Motor neuron (in vitro differentiated cells): Measurements from ENCODE around the gene HSD11B1L. TPM values are rescaled to one million over a fixed set of nuclear protein-coding genes. Genes with fewer than 3 reads are reported as not detected.
"Not testable (repeated sequence)": the region's sequence is repeated elsewhere in the genome, so short reads cannot be mapped to it uniquely, and the experiment has no call there.

Experiments used
- ATAC-seq, 8 experiments: fragments of 200-7000 bp; cut with Tn5 transposase; replicated peaks in 6 of 8; 2 replicates each; pipeline ENCODE4 v1.8.0; 2021; ENCODE audit warnings: mild to moderate bottlenecking in 8 of 8, moderate library complexity in 8 of 8
- H3K27ac ChIP-seq, 2 donors: fragments of 250-450 bp; sonication (Bioruptor Pico); 2 replicates each; pipeline ENCODE4 v1.9.0; 2021; ENCODE audit warnings: antibody characterized with exemption in 2 of 2, mild to moderate bottlenecking in 2 of 2, moderate library complexity in 1 of 2
- H3K4me1 ChIP-seq, 2 donors: fragments of 250-450 bp; sonication (Bioruptor Pico); replicated peaks in 1 of 2; 2 replicates each; pipeline ENCODE4 v1.6.1; 2021; ENCODE audit warnings: antibody characterized with exemption in 2 of 2, mild to moderate bottlenecking in 2 of 2, moderate library complexity in 1 of 2
- H3K4me3 ChIP-seq, 5 donors: fragments of 250-450 bp; sonication (Bioruptor Pico); 2 replicates each; pipeline ENCODE4 v1.9.0; 2021; ENCODE audit warnings: antibody characterized with exemption in 5 of 5, mild to moderate bottlenecking in 5 of 5, moderate library complexity in 4 of 5
- WGBS, 10 experiments: fragments of 450-650 bp; shearing (Covaris generic); methylation state at CpG; one replicate each; pipeline ENCODE4 v1.0.0; 2022; 5-methylcytosine and 5-hydroxymethylcytosine counted together
- in situ Hi-C, 9 experiments: fragments of 400-800 bp; cut with MboI; loops; one replicate each; pipeline ENCODE4 v1.15.0; 2021; ENCODE audit warnings: low sequenced_read_pairs in 9 of 9, low pct_unique_long_range_greater_than_20kb in 2 of 9; ENCODE audit not compliant: unreplicated experiment in 9 of 9
- total RNA-seq, 8 experiments: library from RNA; unstranded; fragments of 300-600 nt; gene quantifications; 2 replicates each; pipeline versions ENCODE4 v1.2.3 to v1.2.4, GENCODE V29; 2022

The HSD11B1L gene
- total RNA-seq, 8 experiments from 2014 or later: 4.6 to 28.1 (median 20.6) TPM

DNA sequence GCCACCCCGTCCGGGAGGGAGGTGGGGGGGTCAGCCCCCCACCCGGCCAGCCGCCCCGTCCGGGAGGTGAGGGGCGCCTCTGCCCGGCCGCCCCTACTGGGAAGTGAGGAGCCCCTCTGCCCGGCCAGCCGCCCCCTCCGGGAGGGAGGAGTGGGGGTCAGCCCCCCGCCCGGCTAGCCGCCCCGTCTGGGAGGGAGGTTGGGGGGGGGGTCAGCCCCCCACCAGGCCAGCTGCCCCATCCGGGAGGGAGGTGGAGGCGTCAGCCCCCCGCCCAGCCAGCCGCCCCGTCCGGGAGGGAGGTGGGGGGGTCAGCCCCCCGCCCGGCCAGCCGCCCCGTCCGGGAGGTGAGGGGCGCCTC, 21.2 kb downstream of the HSD11B1L start:
- WGBS, 10 experiments: no CpG with 5 or more reads among the region's 28 CpGs
- H3K4me3 ChIP-seq, ATAC-seq, in situ Hi-C loops, H3K27ac ChIP-seq, H3K4me1 ChIP-seq: not testable (repeated sequence)

DNA sequence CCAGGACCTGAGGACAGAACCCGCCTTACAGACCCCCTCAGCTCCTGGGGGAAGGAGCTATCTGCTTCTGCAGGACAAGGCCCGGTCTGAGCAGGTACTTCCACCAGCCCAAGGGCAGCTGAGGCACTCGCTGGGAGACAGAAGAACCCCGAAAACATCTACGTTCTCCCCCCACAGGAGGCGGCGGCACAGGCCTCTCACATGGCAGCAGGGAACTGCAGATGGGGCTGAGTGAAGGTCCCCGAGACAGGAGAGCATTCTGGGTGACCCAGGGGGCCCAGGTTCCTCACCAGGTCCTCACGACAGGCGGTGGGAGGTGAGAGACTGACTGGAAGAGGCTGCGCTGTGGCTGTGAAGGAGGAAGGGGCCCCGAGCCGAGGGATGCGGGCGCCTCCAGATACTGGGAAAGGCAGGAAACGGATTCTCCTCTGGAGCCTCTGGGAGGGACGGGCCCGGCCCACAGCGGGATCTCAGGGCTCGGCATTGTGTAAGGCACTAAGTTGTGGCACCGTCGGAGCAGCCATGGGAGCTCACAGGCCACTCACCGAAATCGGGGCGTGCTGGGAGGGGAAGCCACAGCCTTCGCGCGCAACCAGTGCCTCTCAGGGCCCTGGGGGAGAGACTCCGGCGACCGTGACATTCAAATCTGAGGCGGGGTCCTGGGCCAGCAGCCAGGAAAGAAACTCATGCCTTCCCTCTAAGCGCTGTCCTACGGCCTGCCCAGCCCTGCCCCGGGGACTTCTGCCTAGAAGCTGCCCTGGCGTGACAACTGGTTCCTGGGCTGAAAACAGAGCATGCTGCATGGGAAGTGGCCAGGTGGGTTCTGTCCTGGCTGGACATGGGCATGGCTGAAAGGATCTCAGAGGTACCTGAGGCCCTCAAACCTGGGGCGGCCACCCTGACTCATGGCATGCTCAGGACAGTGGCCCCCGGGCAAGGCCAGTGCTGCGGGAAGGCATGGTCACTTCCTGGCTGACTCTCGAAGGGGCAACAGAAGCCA, 23.3 kb downstream of the HSD11B1L start:
- 88 to 100% (median 95%) methylated on average over 5 to 11 of the region's 40 CpGs; no CpG with 5 or more reads in 6 of the 10 experiments for WGBS, 10 experiments
- ATAC-seq: peak in 1 of 8 experiments; percentile 3
- Histone ChIP-seq H3K4me3 (no peak overlapping the region), H3K4me1 (no peaks in the 10 kb centered on the region), H3K27ac (no peak overlapping the region)
- in situ Hi-C loops: no loop called here

DNA sequence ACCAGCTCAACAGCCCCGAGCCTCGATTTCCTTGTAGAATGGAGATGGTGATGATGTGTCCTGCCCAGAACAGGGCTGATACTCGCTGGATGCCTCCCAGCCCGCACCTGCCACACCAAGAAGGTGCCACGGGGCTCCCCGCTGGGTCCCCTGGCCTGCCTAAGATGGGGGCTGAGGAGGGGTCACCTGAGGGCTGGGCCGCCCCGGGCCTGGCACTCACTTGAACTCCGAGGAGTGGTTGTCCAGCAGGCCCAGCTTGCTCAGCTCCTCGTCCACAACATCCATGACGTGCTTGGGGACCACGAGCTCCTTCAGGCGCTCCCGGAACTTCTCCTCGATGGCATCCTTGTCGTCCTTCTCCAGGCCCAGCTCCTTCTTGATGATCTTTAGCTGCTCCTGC, 24.7 kb downstream of the HSD11B1L start:
- in situ Hi-C loops: no loop called here
- no peak overlapping the region for H3K4me3 ChIP-seq
- no peaks in the 10 kb centered on the region for H3K4me1 ChIP-seq
- no peak overlapping the region for H3K27ac ChIP-seq
- ATAC-seq: peak in 1 of 8 experiments; percentile 2
- 90 to 100% (median 100%) methylated on average over 2 to 7 of the region's 16 CpGs; no CpG with 5 or more reads in 6 of the 10 experiments for WGBS, 10 experiments

DNA sequence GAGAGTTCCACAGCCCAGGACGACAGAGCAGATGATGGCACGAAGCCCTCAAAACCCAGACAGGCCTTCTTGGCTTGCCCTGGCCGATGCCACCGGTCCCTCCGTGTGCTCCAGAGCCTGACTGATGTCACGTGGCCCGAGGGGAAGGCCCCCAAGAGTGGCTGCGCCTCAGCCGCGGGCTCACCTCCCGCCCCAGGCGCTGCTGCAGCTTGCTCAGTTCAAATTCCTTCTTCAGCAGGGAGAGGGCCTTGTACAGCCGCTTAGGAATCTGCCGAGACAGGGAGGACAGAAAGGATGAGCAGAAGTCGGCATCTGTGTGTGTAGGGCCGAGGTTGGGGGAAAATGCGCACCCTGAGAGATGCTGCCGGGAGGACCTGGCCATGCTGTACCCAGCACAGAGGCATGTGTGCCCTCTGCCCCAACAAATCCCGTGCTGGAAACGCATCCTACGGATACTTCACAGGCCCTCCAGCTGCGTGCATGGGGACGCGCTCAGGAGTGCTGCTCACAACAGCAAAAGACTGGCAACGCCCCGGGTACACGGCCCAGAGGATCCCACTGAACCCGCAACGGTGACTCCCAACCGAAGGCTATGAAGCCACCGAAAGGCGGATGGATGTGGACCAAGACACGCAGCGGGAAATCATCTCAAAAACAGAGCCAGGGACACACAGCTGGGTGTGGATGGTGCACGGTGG, 26.2 kb downstream of the HSD11B1L start:
- in situ Hi-C loops: no loop called here
- Histone ChIP-seq H3K4me3 (no peak overlapping the region), H3K27ac (no peak overlapping the region), H3K4me1 (no peaks in the 10 kb centered on the region)
- peak in 4 of 8 experiments; percentile 3 to 15 (median 11) for ATAC-seq
- 80 to 98% (median 89%) methylated on average over 2 to 15 of the region's 35 CpGs; no CpG with 5 or more reads in 4 of the 10 experiments for WGBS, 10 experiments

DNA sequence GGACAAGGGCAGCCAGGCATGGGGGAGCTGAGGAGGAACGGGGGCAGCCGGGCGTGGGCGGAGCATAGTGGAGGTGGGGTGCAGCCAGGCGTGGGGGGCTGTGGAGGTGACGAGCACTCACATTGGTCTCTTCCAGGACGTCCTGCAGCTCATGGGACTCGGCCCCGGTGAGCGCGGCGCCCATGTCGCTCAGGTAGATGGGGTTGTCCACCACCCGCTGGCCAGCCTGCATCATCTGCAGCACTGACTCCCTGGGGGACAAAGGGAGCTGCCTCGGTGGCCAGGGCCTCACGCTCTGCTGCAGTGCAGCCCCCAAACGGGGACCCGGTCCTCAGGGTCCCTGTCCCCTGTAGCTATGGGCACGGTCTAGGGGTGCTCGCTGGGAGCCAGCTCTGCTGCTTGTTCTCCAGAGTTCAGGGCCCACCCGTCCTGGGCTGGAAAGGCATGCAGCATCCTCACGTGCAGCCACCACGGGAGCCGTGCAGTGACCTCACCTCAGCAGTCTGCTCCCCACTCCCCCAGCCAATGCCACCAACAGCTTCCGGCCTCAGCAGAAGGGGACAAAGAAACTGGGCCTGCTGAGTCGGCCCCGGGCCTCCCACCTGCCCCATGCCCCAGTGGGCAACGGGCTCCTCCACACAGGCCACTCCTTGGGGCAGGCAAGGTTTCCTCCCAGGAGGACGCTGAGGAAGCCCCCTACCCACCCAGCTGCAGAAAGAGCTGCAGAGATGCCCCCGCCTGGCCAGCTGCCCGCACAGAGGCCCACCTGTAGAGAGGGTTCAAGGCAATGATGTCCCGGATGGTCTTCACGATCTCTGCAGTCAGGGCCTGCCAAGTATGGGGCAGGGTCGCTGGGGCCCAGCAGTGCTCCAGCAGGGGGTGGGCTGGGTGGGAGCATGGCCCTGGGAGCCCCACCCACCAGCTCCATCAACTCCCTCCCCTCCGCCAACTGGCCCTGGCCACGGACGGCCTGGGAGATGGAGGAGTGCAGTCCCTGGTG, 27.0 kb downstream of the HSD11B1L start:
- in situ Hi-C loops: no loop called here
- H3K4me1 ChIP-seq: no peaks in the 10 kb centered on the region
- no peak overlapping the region for H3K27ac ChIP-seq
- no peak overlapping the region for H3K4me3 ChIP-seq
- no CpG with 5 or more reads among the region's 37 CpGs for WGBS, 10 experiments
- peak in 5 of 8 experiments; percentile 11 to 31 (median 23) for ATAC-seq

DNA sequence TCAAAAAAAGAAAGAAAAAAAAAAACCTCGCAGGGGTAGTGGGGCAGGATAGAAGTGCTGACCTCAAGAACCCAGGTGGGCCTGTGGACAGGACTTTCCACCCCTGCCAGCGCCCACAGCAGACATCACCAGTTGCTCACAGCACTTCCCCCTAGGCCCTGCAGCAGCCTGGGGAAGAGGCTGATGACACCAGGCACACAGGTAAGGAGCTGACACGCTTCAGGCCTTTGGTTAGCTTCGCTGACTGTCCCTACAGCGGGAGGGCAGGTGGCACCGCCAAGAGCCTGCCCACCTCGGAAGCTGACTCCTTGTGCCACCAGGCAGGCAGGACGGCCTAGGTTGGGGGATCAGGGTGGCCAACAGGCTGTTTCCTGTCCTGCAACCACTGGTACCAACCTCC, 30.2 kb downstream of the HSD11B1L start:
- in situ Hi-C loops: no loop called here
- 90 to 100% (median 90%) methylated on average over 1 to 2 of the region's 8 CpGs; no CpG with 5 or more reads in 7 of the 10 experiments for WGBS, 10 experiments
- Histone ChIP-seq H3K27ac (no peak overlapping the region), H3K4me3 (no peak overlapping the region), H3K4me1 (no peaks in the 10 kb centered on the region)
- no peak for ATAC-seq

DNA sequence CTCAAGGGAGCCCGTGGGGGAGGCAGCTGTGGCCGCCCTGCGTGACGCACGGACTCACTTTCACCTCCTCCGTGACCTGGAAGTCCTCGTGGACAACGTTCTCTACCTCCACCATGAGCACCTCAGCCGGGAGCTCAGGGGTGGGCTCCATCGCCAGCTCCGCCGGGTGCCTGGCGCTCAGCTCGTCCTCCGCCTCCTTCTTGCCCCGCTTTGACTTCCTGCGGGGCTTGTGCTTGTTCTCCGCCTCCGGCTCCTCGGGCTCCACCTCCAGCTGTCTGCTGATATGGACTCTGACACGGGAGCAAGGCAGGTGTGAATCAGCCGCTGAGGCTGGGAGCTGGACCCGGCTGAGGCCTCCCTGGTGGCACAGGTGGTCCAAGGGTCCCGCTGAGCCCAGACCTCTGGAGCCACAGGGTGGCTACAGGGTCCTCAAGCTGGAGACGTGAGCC, 30.9 kb downstream of the HSD11B1L start:
- Histone ChIP-seq H3K27ac (no peak overlapping the region), H3K4me1 (peaks cover 0 to 3% of the 10 kb centered on the region in 2 donors), H3K4me3 (no peak overlapping the region)
- WGBS, 10 experiments: 92 to 100% (median 97%) methylated on average over 2 to 12 of the region's 25 CpGs; no CpG with 5 or more reads in 7 of the 10 experiments
- peak in 4 of 8 experiments; percentile 1 to 14 (median 4) for ATAC-seq
- in situ Hi-C loops: no loop called here

DNA sequence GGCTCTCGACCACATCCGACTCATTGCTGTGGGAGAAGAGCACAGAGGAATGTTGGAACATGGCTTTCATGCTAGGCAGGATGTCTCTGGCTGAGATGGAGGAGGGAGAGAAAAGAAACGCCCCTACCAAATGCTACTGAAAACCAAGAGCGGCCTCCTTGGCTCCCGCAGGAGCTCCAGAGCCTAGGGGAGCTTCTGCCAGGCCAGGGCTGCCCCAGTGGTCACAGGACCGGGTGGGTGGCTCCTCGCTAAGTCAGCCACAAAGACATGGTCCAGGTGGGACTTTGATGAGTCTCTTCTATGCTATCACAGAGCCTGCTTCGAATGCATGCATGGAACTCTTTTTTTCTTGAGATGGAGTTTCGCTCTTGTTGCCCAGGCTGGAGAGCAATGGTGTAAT, 32.4 kb downstream of the HSD11B1L start:
- H3K4me3 ChIP-seq: no peak overlapping the region
- no peak overlapping the region for H3K27ac ChIP-seq
- ATAC-seq: no peak
- in situ Hi-C loops: no loop called here
- 80 to 100% (median 93%) methylated on average over 1 to 6 of the region's 9 CpGs; no CpG with 5 or more reads in 3 of the 10 experiments for WGBS, 10 experiments
- peaks cover 9 to 13% of the 10 kb centered on the region in 2 donors for H3K4me1 ChIP-seq

DNA sequence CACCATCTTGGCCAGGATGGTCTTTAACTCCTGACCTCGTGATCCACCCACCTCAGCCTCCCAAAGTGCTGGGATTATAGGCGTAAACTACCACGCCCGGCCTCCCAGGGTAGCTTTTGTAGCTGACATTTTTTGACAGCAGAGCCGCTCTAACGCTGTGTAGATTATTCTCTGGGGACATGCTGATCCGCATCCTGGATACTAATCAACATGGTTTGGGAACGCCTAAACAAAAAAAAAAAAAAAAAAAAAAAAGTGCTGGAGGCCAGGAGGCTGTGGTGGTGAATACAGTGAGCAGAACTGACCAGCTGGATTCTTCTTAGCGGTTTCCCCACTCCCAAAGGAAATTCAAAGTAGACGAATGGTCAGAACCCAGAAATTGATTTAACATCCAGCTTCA, 34.0 kb downstream of the HSD11B1L start:
- 59 to 100% (median 90%) methylated on average over 1 to 7 of the region's 10 CpGs; no CpG with 5 or more reads in 2 of the 10 experiments for WGBS, 10 experiments
- Histone ChIP-seq H3K4me1 (peaks cover 12 to 16% of the 10 kb centered on the region in 2 donors), H3K4me3 (no peak overlapping the region), H3K27ac (no peak overlapping the region)
- peak in 2 of 8 experiments; percentile 44 to 48 for ATAC-seq
- in situ Hi-C loops: no loop called here

DNA sequence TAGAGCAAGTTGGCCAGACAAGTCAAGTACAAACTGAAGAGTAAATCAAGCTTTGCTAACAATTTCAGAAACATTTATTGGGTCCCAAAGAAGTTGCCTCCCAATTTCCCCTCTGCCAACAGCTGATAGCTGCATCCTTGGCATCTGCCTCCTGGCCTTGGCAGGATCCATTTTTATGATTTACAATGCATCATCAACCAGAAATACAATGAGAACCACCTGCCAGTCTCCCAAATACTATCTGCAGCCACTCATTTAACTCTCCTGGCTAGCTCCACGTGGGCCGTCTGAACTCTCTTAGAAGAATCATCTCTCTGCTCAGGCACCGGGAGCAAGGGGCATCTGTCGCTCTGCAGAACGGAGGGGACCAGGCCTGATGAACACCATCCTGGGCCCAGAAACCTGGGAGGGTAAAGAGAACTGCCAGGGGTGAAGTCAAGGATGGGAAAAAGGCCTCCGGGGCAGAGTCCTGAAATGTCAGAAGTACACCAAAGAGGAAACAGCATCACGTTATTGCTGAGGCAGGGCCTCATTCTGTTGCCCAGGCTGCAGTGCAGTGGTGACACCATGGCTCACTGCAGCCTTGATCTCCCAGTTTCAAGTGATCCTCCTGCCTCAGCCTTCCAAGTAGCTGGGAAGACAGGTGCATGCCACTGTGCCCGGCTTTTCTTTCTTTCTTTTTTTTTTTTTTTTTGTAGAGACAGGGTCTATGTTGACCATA, 36.5 kb downstream of the HSD11B1L start:
- H3K4me1 ChIP-seq: peaks cover 12 to 19% of the 10 kb centered on the region in 2 donors
- H3K4me3 ChIP-seq: peak overlapping the region in 4 of 5 donors; percentile 47 to 82 (median 56)

DNA sequence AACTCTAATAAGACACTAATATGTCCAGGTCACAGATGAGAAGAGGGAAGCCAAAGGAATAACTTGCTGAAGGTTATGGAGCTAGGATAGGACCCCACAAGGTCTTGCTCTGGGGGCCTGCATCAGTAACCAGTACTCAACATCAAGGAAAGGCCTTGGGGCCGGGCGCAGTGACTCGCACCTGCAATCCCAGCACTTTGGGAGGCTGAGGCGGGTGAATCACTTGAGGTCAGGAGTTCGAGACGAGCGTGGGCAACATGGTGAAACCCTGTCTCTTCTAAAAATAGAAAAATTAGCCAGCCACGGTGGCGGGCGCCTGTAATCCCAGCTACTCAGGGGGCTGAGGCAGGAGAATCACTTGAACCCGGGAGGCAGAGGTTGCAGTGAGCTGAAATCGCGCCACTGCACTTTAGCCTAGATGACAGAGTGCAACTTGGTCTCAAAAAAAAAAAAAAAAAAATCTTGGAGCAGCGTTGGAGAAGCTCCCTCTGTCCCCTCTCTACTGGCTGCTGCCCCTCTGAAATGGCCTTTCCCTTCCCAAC, 37.3 kb downstream of the HSD11B1L start:
- ATAC-seq: no peak
- in situ Hi-C loops: no loop called here
- Histone ChIP-seq H3K27ac (peak overlapping the region; percentile 93 to 97), H3K4me3 (peak overlapping the region; percentile 47 to 82 (median 62)), H3K4me1 (peaks cover 12 to 19% of the 10 kb centered on the region in 2 donors)
- WGBS, 10 experiments: 14 to 90% (median 42%) methylated on average over 1 to 12 of the region's 14 CpGs; no CpG with 5 or more reads in 1 of the 10 experiments

More for the DNA sequence above, 36.5 kb downstream of the HSD11B1L start:
- WGBS, 10 experiments: 0 to 97% (median 74%) methylated on average over 1 to 6 of the region's 8 CpGs; no CpG with 5 or more reads in 2 of the 10 experiments
- no peak for ATAC-seq
- in situ Hi-C loops: no loop called here
- H3K27ac ChIP-seq: peak overlapping the region; percentile 93 to 97
